Panc1 (cell line): Measurements from ENCODE around the gene H3-3A.

Experiments used
- CTCF ChIP-seq: fragments of 450-650 bp; IDR thresholded peaks from 2 replicates; pipeline ENCODE4 v1.5.1; 2017; ENCODE audit warnings: mild to moderate bottlenecking
- POLR2AphosphoS5 ChIP-seq: IDR thresholded peaks from 2 replicates; pipeline ENCODE4 v1.6.1; 2012; ENCODE audit warnings: mild to moderate bottlenecking, low read depth, low read length, moderate library complexity
- SIN3A ChIP-seq: IDR thresholded peaks from 2 replicates; pipeline ENCODE4 v1.6.1; 2012; ENCODE audit warnings: low read depth, mild to moderate bottlenecking, low read length, moderate library complexity, borderline replicate concordance; ENCODE audit not compliant: insufficient read depth
- TCF7L2 ChIP-seq: IDR thresholded peaks from 2 replicates; pipeline ENCODE4 v1.6.1; 2011; ENCODE audit warnings: mild to moderate bottlenecking, low read depth, low read length, inconsistent platforms

DNA sequence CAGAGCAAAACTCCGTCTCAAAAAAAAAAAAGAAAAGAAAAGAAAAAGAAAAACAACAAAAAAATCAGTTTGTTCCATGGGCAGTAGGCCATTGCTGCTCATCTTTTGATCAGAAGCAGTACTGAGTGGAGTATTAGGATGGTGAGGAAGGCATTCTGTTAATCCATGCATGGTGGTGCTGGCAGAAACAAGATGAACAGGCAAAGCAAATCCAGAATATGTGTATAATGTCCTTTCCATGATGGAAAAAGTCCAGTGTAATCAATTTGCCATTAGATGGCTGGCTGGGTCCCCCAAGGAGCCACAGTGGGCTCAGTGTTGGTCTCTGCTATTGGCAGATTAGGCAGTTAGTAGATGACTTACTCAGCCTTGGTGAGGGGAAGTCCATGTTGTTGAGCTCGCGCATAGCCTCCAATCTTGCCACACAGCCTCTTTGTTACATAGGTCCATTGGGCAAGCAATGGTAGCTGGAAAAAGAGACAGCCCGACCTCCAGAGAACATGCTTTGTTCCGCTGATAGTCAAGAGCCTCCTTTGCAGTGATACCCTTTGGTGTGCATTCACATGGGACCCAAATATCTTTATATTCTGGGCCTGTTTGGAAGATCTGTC is 23.3 kb downstream of the H3-3A start:
- TF ChIP-seq CTCF (no peak), SIN3A (no peak), TCF7L2 (no peak), POLR2AphosphoS5 (no peak)
